Transverse colon (tissue), 4 donors: ENCODE results near the gene BLVRB. TPM values are rescaled to one million over a fixed set of nuclear protein-coding genes. Genes with fewer than 3 reads are reported as not detected.

ENCODE experiments used
- DNase-seq: peaks from one replicate; pipeline ENCODE4 v3.0.0-alpha.2; 2019
- H3K27ac ChIP-seq, 4 donors: fragments of 200-600 bp; sonication (generic); 2 replicates each; pipeline ENCODE4 v1.5.1; 2016 to 2018; ENCODE audit warnings: inconsistent platforms in 4 of 4
- H3K27me3 ChIP-seq: fragments of 200-600 bp; sonication (generic); 2 replicates; pipeline ENCODE4 v1.5.1; 2017; ENCODE audit warnings: inconsistent platforms
- H3K36me3 ChIP-seq, 4 donors: fragments of 200-600 bp; sonication (generic); 2 replicates each; pipeline ENCODE4 v1.5.1; 2017 to 2019; ENCODE audit warnings: inconsistent platforms in 4 of 4
- H3K4me1 ChIP-seq, 4 donors: fragments of 200-600 bp; sonication (generic); 2 replicates each; pipeline ENCODE4 v1.5.1; 2017 to 2020; ENCODE audit warnings: inconsistent platforms in 4 of 4
- H3K4me3 ChIP-seq, 4 donors: fragments of 200-600 bp; sonication (generic); 1 replicate in 1 of 4; 2 replicates in 3 of 4; pipeline versions ENCODE4 v1.5.1 to v1.6.1; 2017 to 2019; ENCODE audit warnings: inconsistent platforms in 4 of 4
- H3K9me3 ChIP-seq, 2 donors: fragments of 200-600 bp; sonication (generic); 2 replicates each; pipeline ENCODE4 v1.5.1; 2017 to 2019; ENCODE audit warnings: inconsistent platforms in 2 of 2
- EP300 ChIP-seq: sonication (generic); formaldehyde crosslinking; IDR thresholded peaks from one replicate; pipeline ENCODE4 v1.6.1; 2017; ENCODE audit warnings: antibody characterized with exemption, low read depth
- POLR2A ChIP-seq: fragments of 450-650 bp; IDR thresholded peaks from one replicate; pipeline ENCODE4 v1.6.1; 2016; ENCODE audit warnings: antibody characterized with exemption, mild to moderate bottlenecking, moderate library complexity
- POLR2AphosphoS5 ChIP-seq, 3 donors: sonication (generic); formaldehyde crosslinking; IDR thresholded peaks; one replicate each; pipeline ENCODE4 v1.6.1; 2016; ENCODE audit warnings: antibody characterized with exemption in 3 of 3
- WGBS, 2 donors: methylation state at CpG; one replicate each; pipeline ENCODE4 v1.1.5; 2018; ENCODE audit warnings: low coverage in 1 of 2; 5-methylcytosine and 5-hydroxymethylcytosine counted together
- in situ Hi-C, 4 donors: fragments of 200-750 bp; cut with MboI; loops; one replicate each; pipeline versions ENCODE4 v1.15.0 to v1.15.1; 2017; ENCODE audit warnings: low sequenced_read_pairs in 3 of 4, low pct_ligation_motif_present in 1 of 4, low pct_unique_long_range_greater_than_20kb in 1 of 4
- intact Hi-C: fragments of 100-400 bp; cut with DNase I; formaldehyde crosslinking; loops from one replicate; pipeline ENCODE4 v1.15.1; 2023; ENCODE audit warnings: low total_unique reads
- total RNA-seq, 4 donors: library from RNA; depleted of rRNA; stranded (reverse); fragments of >200 nt; gene quantifications; one replicate each; pipeline ENCODE4 v1.1.0, GENCODE V29; 2016
- TF ChIP-seq, protein P1 (sequence below), 5 experiments: fragments of 200-600 bp in 3 of 5; fragments of 450-650 bp in 2 of 5; sonication (generic) in 3 of 5; IDR thresholded peaks; 1 replicate in 2 of 5; 2 replicates in 3 of 5; pipeline ENCODE4 v1.5.1; 2016 to 2017; ENCODE audit warnings: antibody characterized with exemption in 5 of 5, inconsistent platforms in 3 of 5, mild to moderate bottlenecking in 2 of 5, moderate library complexity in 1 of 5

Gene BLVRB
- total RNA-seq: 100 to 1,000 TPM in 3 of 4 donors, 10 to 100 TPM in 1; 81.5 to 193 (median 147) TPM

GRCh38 chr19:40465557-40466218 is at the start of gene BLVRB:
TSS of gene BLVRB (minus strand) at chr19:40465745. CDS start at chr19:40465688, 57 bp downstream.
- Histone ChIP-seq H3K4me1 (peaks cover 15 to 33% (median 30%) of the 10 kb centered on the region in 4 donors), H3K36me3 (no peaks in the 10 kb centered on the region), H3K27ac (peak within 1 kb of the TSS; percentile 93 to 95 (median 95)), H3K4me3 (peak within 1 kb of the TSS; percentile 48 to 80 (median 68)), H3K27me3 (peaks cover 10% of the 10 kb centered on the region), H3K9me3 (no peaks in the 10 kb centered on the region)
- WGBS, 2 donors: 0% methylated on average over 36 of the region's 54 CpGs; no CpG with 5 or more reads in 1 of the 2 donors
- intact Hi-C loops (no loop called here), in situ Hi-C loops (no loop called here)
- TF ChIP-seq POLR2AphosphoS5 (IDR thresholded peaks at IDR 0.05): peak; percentile 95 to 97 (median 96)
- peak; percentile 93 for TF ChIP-seq POLR2A
- TF ChIP-seq, protein P1, sequence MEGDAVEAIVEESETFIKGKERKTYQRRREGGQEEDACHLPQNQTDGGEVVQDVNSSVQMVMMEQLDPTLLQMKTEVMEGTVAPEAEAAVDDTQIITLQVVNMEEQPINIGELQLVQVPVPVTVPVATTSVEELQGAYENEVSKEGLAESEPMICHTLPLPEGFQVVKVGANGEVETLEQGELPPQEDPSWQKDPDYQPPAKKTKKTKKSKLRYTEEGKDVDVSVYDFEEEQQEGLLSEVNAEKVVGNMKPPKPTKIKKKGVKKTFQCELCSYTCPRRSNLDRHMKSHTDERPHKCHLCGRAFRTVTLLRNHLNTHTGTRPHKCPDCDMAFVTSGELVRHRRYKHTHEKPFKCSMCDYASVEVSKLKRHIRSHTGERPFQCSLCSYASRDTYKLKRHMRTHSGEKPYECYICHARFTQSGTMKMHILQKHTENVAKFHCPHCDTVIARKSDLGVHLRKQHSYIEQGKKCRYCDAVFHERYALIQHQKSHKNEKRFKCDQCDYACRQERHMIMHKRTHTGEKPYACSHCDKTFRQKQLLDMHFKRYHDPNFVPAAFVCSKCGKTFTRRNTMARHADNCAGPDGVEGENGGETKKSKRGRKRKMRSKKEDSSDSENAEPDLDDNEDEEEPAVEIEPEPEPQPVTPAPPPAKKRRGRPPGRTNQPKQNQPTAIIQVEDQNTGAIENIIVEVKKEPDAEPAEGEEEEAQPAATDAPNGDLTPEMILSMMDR (IDR thresholded peaks at IDR 0.05): no peak
- TF ChIP-seq EP300: no peak
- DNase-seq: peak; percentile 100

- no peak overlapping the region for H3K4me3 ChIP-seq
- intact Hi-C loops (no loop called here), in situ Hi-C loops (no loop called here)
- no peak overlapping the region for H3K27ac ChIP-seq
- 74 to 76% methylated on average over 3 to 4 of the region's 4 CpGs for WGBS, 2 donors
- peaks cover 80% of the 10 kb centered on the region for H3K27me3 ChIP-seq
- H3K4me1 ChIP-seq: peaks cover 0 to 9% (median 7%) of the 10 kb centered on the region in 4 donors
- H3K36me3 ChIP-seq: no peaks in the 10 kb centered on the region
- no peaks in the 10 kb centered on the region for H3K9me3 ChIP-seq
- no peak for DNase-seq
- TF ChIP-seq EP300 (no peak), POLR2A (no peak), POLR2AphosphoS5 (IDR thresholded peaks at IDR 0.05) (no peak)
- TF ChIP-seq, protein P1 (IDR thresholded peaks at IDR 0.05): no peak
Measured at GRCh38 chr19:40513741-40514315, 48.3 kb upstream of the BLVRB start.

DNA sequence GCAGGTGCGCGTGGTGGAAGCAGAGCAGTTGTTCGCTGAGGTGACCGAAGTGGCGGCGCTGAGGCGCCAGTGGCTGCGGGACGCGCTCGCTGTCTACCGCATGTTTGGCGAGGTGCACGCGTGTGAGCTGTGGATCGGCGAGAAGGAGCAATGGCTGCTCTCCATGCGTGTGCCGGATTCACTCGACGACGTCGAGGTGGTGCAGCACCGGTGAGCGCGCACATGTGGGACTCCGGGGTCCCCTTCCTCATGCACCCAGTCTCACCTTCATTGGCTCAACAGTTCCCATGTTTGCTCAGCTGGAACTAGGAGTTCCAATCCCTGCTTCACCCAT is 47.8 kb upstream of the BLVRB start:
- Histone ChIP-seq H3K27me3 (peaks cover 74% of the 10 kb centered on the region), H3K4me3 (no peak overlapping the region), H3K4me1 (peaks cover 0 to 9% (median 7%) of the 10 kb centered on the region in 4 donors), H3K27ac (no peak overlapping the region), H3K36me3 (no peaks in the 10 kb centered on the region), H3K9me3 (no peaks in the 10 kb centered on the region)
- WGBS, 2 donors: 72% methylated on average over 27 of the region's 27 CpGs; no CpG with 5 or more reads in 1 of the 2 donors
- no peak for DNase-seq
- intact Hi-C loops: no loop called here
- in situ Hi-C loops: no loop called here
- TF ChIP-seq EP300: no peak
- no peak for TF ChIP-seq POLR2AphosphoS5 (IDR thresholded peaks at IDR 0.05)
- TF ChIP-seq POLR2A: no peak
- TF ChIP-seq, protein P1 (IDR thresholded peaks at IDR 0.05): no peak

DNA sequence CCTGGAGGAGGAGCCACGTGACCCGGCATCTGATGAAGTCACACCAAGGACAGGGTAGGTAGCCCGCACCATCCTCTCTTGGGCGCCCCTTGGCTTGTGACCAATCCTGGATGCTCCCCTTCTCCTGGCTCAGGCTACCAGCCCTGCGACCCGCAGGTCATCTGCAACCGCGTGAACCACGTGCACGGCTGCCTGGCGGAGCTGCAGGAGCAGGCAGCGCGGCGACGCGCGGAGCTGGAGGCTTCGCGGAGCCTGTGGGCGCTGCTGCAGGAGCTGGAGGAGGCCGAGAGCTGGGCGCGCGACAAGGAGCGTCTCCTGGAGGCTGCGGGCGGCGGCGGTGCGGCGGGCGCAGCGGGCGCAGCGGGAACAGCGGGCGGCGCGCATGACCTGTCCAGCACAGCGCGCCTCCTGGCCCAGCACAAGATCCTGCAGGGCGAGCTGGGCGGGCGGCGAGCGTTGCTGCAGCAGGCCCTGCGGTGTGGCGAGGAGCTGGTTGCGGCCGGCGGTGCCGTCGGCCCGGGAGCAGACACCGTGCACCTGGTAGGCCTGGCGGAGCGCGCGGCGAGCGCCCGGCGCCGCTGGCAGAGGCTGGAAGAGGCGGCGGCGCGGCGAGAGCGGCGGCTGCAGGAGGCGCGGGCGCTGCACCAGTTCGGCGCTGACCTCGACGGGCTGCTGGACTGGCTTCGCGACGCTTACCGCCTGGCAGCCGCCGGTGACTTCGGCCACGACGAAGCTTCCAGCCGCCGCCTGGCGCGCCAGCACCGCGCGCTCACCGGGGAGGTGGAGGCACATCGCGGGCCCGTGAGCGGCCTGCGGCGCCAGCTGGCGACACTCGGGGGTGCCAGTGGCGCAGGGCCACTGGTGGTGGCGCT is 47.2 kb upstream of the BLVRB start:
- TF ChIP-seq EP300: no peak
- no peak for TF ChIP-seq POLR2A
- TF ChIP-seq, protein P1 (IDR thresholded peaks at IDR 0.05): no peak
- no peak for TF ChIP-seq POLR2AphosphoS5 (IDR thresholded peaks at IDR 0.05)
- WGBS, 2 donors: 31% methylated on average over 57 of the region's 105 CpGs; no CpG with 5 or more reads in 1 of the 2 donors
- Histone ChIP-seq H3K36me3 (no peaks in the 10 kb centered on the region), H3K4me1 (peaks cover 0 to 9% (median 7%) of the 10 kb centered on the region in 4 donors), H3K27me3 (peaks cover 68% of the 10 kb centered on the region), H3K9me3 (no peaks in the 10 kb centered on the region), H3K27ac (no peak overlapping the region), H3K4me3 (peak overlapping the region in 1 of 4 donors; percentile 33)
- intact Hi-C loops: no loop called here
- DNase-seq: no peak
- in situ Hi-C loops: no loop called here
